SHP77 treated with DMSO at 0.1 percent for 48 hours (cell line): ENCODE data around the gene ERCC1.
"Not testable (repeated sequence)": the region's sequence is repeated elsewhere in the genome, so short reads cannot be mapped to it uniquely, and the experiment has no call there.

Experiments used
- DNase-seq: peaks from one replicate; lab custom pipeline; 2025; lab: John Stamatoyannopoulos, UW

ERCC1 gene

DNA sequence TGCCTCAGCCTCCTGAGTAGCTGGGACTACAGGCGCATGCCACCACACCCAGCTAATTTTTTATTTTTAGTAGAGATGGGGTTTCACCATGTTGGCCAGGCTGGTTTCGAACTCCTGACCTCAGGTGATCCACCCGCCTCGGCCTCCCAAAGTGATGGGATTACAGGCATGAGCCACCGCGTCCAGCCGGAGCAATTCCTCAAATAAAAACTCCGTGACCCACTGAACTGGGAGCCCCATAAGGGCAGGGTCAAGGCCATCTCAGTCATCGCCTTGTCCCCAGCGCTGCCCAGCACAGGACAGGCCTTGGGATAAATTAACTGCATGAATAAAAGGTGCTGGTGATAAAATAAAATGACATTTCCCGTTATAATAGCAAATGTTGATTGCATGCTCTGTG is 6.2 kb upstream of the ERCC1 start:
- DNase-seq, result not testable (repeated sequence)

DNA sequence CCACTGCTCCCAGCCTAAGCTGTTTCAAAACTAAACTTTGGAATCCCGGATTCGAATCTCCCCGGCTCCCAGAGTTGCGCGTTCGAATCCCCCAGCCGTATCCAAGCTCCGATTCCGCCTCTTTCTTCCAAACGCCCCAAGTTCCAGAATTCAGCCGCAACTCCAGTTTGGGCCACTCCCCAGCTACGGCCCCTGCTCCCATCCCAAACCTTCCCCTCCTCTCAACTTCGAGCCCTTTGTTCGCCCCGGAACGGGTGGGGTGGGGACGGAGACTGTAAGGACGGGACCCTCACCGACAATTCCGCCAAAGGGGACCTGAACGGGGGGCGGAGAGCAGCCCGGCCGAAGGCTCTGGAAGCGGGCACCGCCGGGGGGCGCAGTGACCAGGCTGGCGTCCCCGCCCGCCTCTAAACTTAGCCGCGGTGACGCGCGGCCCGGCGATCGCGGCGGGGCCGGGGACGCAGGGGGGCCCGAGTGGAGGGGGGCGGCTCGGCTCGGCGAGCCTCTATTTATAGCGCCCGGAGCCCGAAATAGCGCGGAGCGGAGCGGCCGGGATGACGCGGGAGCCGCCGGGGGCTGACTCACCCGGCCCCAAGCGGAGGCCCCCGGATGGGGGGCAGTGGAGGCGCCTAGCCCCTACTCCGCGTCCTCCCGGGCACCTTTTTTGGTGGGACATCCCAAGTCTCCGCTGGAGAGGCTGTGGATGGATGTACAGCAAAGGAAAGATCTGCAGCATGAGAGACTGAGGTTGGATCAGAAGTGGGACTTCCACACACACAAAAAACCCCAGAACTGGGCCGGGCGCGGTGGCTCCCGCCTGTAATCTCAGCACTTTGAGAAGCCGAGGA is 4.9 kb upstream of the ERCC1 start:
- DNase-seq, result peak; percentile 1

DNA sequence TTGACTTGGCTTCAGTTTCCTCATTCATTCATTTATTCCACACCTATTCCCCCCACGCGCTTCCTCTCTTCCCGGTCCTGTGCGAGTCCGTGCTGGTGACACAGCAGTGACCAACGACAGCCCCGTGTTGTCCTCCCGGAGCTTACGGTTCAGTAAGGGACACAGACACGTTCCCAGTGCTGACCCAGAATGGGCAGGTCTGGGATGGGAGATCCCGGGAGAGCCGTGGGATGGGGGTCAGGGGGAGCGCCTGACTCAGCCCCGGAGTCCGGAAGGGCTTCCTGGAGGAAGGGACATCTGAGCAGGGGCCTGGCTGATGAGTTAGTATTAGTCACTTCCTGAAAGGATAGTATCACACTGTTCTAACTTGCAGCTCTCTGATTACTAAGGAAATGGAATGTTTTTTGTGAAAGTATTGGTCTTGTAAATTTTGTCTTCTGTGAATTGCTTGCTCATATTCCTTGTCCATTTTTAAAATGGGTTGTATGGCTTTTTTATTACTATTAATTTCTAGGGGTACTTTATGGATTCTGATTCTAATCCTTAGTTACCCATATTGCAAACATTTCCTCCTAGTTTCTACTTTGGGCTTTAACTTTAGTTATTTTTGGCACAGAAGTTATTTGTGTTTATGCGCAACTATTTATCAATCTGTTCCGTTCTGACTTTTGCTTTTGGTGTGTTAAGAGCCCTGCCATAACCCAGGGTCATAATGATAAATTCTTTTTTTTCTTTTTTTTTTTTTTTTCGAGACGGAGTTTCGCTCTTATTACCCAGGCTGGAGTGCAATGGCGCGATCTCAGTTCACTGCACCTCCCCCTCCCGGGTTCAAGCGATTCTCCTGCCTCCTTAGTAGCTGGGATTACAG is 708 bp upstream of the ERCC1 start:
- peak; percentile 53 for DNase-seq

DNA sequence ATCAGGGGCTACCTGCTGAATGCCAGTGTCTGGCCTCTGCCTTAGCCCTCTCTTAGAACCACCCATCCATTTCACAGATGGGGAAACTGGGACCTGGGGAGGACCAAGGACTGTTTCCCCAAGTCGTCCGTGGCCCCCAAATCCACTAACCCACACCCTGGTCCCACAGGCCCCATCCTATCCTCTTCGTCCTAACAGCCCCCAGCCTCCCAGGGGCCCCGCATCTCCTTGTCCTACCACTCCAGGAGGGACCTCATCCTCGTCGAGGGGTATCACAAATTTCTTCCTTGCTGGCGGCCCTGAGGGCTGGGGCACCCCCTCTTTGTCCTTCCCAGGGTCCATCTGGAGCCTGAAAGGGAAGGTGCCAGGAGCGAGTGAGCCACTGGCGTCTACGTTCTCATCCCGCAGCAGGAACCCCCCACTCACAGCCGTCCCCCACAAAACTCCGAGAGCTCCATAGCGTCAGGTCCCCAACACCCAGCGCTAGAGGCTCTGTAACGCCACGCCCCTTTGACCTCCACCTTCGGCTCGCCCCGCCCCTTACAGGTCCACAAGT is 606 bp downstream of the ERCC1 start:
- no peak for DNase-seq

DNA sequence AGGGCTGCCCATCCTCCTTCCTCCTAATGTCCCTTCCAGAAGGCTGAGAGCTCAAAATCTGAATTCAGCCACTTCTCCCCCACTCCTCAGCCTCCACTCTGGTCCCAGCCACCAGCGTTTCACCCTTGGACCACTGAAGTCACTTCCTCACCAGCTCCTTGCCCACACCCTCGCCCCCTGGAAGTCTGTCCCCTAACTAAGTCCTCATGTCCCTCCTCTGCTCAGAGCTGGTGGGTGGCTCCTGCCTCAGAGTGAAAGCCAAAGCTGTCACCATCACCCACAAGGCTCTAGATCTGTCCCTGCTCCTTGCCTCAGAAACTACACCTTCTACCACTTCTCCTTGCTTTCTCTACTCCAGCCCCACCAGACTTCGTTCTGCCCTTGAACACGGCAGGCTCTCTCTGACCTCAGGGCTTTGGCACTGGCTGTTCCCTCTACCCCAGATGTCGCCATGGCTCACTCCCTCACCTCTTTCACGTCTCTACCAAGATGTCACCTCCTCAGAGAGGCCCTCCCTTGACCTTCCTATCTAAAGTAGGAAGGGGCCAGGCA is 1.7 kb downstream of the ERCC1 start:
- DNase-seq, result no peak

DNA sequence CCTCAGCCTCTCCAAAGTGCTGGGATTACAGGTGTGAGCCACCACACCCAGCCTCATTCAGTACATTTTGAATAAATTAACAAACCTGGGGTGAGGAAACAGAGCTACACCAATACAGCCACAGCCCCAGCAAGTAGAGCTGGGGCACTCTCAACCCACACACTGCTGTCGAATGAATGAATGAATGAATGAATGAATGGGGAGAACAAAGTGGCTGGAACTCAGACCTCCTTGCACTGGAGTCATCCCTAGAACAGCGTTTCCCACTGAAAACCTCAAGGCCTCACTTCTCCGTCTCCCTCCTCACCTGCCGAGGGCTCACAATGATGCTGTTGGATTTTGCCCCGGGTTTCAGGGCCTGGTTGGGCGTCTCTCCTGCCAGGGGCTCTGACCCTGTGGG is 2.8 kb downstream of the ERCC1 start:
- no peak for DNase-seq

DNA sequence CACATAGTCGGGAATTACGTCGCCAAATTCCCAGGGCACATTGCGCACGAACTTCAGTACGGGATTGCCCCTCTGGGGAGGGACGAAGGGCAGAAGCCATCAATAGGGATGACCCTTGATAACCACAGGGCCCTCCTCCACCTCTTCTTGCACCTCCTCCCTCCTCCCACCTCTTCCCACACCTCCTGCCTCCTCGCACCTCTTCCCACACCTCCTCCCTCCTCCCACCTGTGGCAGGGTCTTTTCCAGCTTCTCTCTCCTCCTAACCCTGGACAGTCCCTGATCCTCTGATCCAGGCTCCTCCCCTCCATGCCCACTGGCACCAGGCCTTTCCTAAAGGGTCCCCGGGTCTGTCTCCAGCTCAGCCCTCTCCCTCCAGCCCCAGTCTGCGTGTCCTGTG is 3.4 kb downstream of the ERCC1 start:
- no peak for DNase-seq

DNA sequence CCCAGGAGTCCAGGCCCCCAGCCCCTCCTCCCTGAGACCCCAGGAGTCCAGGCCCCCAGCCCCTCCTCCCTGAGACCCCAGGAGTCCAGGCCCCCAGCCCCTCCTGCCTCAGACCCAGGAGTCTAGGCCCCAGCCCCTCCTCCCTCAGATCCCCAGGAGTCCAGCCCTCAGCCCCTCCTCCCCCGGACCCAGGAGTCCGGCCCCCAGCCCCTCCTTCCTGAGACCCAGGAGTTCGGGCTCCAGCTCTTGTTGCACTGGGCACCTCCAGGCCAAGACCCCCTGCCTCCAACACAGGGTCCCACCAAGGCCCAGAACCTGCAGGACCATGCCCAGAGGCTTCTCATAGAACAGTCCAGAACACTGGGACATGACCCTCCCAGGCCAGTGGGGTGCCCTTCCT is 3.8 kb downstream of the ERCC1 start:
- DNase-seq, result no peak

DNA sequence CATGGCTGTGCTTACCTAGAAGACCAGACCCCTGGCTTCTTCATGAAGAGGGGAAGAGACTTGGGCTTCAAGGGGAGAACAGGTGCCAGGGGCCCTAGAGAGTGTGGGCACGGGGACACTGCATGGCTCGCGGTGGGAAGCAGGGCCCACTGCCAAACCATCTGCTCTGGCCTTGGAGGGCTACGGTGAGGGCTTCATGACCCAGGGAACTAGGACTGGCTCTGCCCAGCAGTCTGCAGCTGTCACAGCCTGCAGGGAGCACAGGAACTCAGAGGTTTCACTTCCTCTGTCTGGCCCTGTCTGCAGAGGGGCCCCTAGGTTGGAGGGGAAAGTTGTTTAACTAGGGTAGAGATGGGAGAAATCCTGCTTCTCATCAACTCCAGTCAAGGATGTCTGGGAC is 4.3 kb downstream of the ERCC1 start:
- DNase-seq, result no peak

DNA sequence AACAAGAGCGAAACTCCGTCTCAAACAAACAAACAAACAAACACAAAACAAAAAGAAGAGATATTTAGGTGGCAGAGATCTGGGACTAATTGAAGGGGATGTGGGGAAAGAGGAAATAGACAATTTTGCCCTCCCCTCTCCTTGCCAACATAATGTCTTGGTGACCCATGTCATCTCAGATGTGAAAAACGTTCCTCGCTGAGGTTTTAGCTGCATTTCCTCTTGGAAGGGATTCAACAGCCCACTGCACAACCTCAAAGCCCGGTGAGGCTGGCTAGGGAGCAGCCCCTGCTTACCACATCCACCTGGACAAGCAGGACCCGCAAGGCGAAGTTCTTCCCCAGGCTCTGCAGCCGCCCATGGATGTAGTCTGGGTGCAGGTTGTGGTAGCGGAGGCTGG is 4.9 kb downstream of the ERCC1 start:
- no peak for DNase-seq

DNA sequence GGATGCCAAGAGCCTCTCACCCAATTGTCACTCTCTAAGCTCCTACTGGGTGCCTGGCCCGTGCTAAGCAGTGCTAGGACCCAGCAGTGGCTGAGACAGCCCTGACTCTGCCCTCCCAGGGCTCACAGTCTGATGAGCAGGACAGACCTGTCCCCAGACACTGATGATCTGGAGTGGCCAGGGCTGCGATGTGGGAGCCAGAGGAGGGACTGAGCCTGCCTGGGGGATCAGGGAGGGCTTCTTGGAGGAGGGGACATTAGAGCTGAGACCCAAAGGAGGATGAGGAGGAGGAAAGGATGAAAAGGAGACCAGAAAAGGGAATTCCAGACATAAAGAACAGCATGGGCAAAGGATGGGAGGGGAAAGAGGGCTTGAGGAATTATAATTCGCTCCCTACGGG is 6.6 kb downstream of the ERCC1 start:
- DNase-seq, result no peak

DNA sequence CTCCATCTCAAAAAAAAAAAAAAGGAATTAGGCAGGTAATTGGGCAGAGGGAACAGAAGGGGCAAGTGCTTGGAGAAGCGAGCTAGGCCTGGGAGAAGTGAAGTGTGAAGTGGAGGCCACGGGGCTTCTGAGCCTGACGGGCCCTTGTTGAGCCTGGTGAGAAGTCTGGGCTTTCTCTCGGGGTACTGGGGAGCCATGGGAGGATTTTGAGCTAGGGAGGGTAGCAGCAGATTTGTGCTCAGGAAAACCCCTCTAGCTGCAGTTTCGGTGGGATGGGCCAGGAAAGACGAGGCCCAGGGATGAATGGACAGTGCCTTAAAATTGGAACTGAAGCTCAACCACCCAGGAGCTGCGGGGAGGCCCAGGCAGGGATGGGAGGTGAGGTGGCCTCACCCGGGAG is 9.2 kb downstream of the ERCC1 start:
- no peak for DNase-seq

DNA sequence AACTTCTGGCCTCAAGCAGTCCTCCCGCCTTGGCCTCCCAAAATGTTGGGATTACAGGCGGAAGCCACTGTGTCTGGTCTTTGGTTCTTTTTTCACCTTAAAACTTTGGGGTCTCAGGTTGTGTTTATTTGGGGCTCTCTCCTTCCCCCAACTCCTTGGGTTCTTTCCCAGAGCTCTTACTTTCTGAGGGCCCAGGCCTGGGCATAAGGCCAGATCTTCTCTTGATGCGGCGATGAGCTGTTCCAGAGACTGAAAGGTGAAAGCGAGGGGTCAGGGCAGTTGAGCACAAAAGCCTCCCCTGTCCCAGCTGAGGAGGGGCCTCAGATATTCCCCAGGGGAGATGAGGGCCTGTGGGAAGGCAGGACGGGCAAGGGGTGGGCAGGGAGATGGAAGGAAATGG is 10.2 kb downstream of the ERCC1 start:
- DNase-seq, result no peak

DNA sequence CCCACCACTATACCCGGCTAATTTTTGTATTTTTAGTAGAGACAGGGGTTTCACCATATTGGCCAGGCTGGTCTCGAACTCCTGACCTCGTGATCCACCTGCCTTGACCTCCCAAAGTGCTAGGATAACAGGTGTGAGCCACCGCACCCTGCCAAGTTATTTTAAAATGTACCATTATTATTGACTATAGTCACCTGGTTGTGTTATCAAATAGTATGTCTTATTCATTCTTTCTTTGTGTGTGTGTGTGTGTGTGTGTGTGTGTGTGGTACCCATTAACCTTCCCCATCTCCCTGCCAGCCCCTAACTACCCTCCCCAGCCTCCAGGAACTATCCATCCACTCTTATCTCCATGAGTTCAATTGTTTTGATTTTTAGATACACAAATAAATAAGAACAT is 13.4 kb downstream of the ERCC1 start:
- DNase-seq, result not testable (repeated sequence)

DNA sequence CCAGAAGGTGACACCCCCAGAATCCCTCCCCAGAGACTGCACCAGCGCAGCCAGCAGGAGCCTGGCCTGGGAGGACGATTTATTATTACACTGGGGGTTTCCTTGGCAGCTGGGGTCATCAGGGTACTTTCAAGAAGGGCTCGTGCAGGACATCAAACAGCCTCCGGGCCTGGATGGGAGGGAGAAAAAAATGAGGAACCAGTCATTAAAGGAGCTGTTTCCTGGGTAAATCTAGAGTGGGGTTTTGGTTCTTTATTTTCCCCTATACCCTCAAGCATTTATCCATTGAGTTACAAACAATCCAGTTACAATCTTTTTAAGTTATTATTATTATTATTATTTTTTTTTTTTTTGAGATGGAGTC is 14.2 kb downstream of the ERCC1 start:
- DNase-seq, result no peak

DNA sequence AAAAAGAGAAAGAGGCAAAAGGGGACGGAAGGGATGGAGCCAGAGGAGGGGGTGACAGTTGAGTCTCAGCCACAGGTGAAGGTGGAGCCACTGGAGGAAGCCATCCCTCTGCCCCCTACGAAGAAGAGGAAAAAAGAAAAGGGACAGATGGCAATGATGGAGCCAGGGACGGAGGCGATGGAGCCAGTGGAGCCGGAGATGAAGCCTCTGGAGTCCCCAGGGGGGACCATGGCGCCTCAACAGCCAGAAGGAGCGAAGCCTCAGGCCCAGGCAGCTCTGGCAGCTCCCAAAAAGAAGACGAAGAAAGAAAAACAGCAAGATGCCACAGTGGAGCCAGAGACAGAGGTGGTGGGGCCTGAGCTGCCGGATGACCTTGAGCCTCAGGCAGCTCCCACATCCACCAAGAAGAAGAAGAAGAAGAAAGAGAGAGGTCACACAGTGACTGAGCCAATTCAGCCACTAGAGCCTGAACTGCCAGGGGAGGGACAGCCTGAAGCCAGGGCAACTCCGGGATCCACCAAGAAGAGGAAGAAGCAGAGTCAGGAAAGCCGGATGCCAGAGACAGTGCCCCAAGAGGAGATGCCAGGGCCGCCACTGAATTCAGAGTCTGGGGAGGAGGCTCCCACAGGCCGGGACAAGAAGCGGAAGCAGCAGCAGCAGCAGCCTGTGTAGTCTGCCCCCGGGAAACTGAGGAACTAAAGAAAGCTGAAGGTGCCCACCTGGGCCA is 14.7 kb downstream of the ERCC1 start:
- DNase-seq, result no peak

DNA sequence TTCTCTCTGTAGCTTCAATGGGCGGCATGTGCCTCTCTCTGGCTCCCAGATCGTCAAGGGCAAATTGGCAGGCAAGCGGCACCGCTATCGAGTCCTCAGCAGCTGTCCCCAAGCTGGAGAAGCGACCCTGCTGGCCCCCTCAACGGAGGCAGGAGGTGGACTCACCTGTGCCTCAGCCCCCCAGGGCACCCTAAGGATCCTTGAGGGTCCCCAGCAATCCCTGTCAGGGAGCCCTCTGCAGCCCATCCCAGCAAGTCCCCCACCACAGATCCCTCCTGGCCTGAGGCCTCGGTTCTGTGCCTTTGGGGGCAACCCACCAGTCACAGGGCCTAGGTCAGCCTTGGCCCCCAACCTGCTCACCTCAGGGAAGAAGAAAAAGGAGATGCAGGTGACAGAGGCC is 15.6 kb downstream of the ERCC1 start:
- no peak for DNase-seq

DNA sequence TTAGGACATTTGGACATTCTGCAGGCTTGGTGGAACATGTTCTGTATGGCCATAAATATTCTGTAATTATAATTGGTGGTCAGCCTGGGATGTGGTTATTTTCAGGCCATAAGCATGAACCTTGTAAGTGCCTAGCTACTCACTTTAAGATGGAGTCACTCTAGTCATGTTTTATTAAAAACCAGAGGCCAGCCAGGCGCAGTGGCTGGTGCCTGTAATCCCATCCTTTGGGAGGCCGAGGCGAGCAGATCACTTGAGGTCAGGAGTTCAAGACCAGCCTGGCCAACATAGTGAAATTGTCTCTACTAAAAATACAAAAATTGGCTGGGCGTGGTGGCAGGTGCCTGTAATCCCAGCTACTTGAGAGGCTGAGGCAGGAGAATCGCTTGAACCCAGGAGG is 16.1 kb downstream of the ERCC1 start:
- not testable (repeated sequence) for DNase-seq

DNA sequence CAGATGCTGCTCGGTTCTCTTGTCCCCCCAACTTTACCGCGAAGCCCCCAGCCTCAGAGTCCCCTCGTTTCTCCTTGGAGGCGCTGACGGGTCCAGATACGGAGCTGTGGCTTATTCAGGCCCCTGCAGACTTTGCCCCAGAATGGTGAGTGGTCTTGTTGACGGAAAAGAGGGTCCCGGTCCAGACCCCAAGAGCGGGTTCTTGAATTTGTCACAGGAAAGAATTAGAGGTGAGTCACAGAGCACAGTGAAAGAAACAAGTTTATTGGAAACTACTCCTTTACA is 16.7 kb downstream of the ERCC1 start:
- DNase-seq, result no peak

DNA sequence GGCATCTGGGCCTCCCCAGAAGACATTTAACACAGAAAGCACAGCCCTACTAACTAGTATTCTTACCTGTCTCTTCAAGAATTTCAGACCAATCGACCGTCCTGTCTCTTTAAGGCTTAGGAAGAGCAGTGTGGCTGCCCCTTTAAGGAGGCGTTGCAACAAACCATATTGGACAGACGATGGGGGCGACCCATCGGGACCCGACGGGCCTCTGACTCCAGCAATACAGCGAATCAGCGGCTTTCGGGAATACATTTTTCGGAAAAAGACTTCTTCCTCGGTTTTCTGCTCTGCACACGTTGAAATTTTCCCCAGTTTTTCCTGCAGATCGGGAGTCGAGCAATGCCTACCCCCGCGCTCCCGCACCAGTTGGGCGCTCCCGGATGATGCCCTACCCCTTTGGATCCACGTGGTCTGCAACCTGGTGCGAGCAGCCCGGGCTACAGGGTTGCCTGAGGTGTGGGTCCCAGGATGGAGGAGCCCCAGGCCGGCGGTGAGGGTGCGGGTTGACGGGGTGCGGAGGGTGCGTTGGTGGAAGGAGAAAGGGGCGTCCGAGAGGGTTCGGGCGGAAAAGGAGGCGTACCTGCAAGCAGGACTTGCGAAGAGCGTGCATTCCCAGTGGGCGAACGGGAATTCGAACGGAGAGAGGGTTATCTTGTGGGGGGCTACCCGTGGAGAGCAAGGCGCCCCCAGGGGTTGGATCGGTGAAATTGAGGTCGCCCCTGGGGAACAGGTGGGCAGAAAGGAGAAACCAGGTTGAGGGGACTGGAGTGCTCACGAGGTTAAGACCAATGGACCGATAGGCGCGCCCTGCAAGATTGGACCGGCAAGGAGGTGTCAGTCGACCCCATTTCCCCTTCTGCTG is 17.3 kb downstream of the ERCC1 start, which contains the start of gene POLR1G:
Gene POLR1G, plus strand, starts transcription at position 419 of the 865 bp plus-strand sequence. Its CDS starts 53 bp downstream, at position 472.
- DNase-seq, result peak; percentile 90
